Left forelimb (tissue), 1 donor: ENCODE measurements around the gene MAPRE2.
"Not testable (repeated sequence)": the region's sequence is repeated elsewhere in the genome, so short reads cannot be mapped to it uniquely, and the experiment has no call there.

Experiments used
- DNase-seq: peaks from one replicate; pipeline ENCODE4 v3.0.0-alpha.2; 2018; ENCODE audit warnings: low spot score

MAPRE2 gene

GRCh38 chr18:35153609-35154272 is 112.5 kb downstream of the MAPRE2 start:
- no peak for DNase-seq

- DNase-seq = no peak
These were observed 114.3 kb downstream of the MAPRE2 start for GRCh38 chr18:35155398-35156117.

GRCh38 chr18:35157181-35157580 is 116.0 kb downstream of the MAPRE2 start:
- no peak for DNase-seq

- no peak for DNase-seq
These were observed 117.7 kb downstream of the MAPRE2 start for GRCh38 chr18:35158728-35159450.

- no peak for DNase-seq
These were observed 118.6 kb downstream of the MAPRE2 start for GRCh38 chr18:35159782-35160181.

GRCh38 chr18:35161485-35161884 is 120.3 kb downstream of the MAPRE2 start:
- no peak for DNase-seq

GRCh38 chr18:35161934-35162333 is 120.7 kb downstream of the MAPRE2 start:
- DNase-seq = no peak

- no peak for DNase-seq
These were observed 121.9 kb downstream of the MAPRE2 start for GRCh38 chr18:35163014-35163539.

- no peak for DNase-seq
These were observed 122.5 kb downstream of the MAPRE2 start for GRCh38 chr18:35163721-35164120.

GRCh38 chr18:35164133-35164532 is 122.9 kb downstream of the MAPRE2 start:
- DNase-seq = no peak

GRCh38 chr18:35167332-35167731 is 126.1 kb downstream of the MAPRE2 start:
- DNase-seq = no peak

GRCh38 chr18:35167857-35168256 is 126.6 kb downstream of the MAPRE2 start:
- no peak for DNase-seq

- not testable (repeated sequence) for DNase-seq
These were observed 129.1 kb downstream of the MAPRE2 start for GRCh38 chr18:35170323-35170722.

- DNase-seq = no peak
These were observed 130.2 kb downstream of the MAPRE2 start for GRCh38 chr18:35171315-35171987.

GRCh38 chr18:35172009-35172408 is 130.8 kb downstream of the MAPRE2 start:
- no peak for DNase-seq

GRCh38 chr18:35172451-35173035 is 131.3 kb downstream of the MAPRE2 start:
- no peak for DNase-seq

- DNase-seq = no peak
These were observed 133.0 kb downstream of the MAPRE2 start for GRCh38 chr18:35174093-35174731.

- no peak for DNase-seq
These were observed 133.5 kb downstream of the MAPRE2 start for GRCh38 chr18:35174745-35175144.

- DNase-seq = no peak
These were observed 135.7 kb downstream of the MAPRE2 start for GRCh38 chr18:35176925-35177324.

- DNase-seq = no peak
These were observed 137.0 kb downstream of the MAPRE2 start for GRCh38 chr18:35178260-35178659.

- DNase-seq = no peak
These were observed 138.7 kb downstream of the MAPRE2 start for GRCh38 chr18:35179906-35180305.
